Nephron progenitor cell (in vitro differentiated cells): ENCODE measurements around the gene GRAP2.
A peak's percentile ranks its signal among the peaks of the same experiment; 100 is the strongest.

Source experiments
- DNase-seq: peaks from one replicate; pipeline ENCODE4 v3.0.0; 2021
- H3K27ac Mint-ChIP-seq: 2 replicates; pipeline ENCODE4 v1.8.0; 2021; ENCODE audit warnings: mild to moderate bottlenecking, moderate library complexity, mixed read lengths
- H3K27me3 Mint-ChIP-seq: 2 replicates; pipeline ENCODE4 v1.8.0; 2021; ENCODE audit warnings: mild to moderate bottlenecking, low read depth, mixed read lengths; ENCODE audit not compliant: poor library complexity
- H3K36me3 Mint-ChIP-seq: 2 replicates; pipeline ENCODE4 v1.8.0; 2021; ENCODE audit warnings: low read depth, mixed read lengths
- H3K4me1 Mint-ChIP-seq: 2 replicates; pipeline ENCODE4 v1.8.0; 2021; ENCODE audit warnings: mixed read lengths
- H3K4me3 Mint-ChIP-seq: 2 replicates; pipeline ENCODE4 v1.8.0; 2021; ENCODE audit warnings: mild to moderate bottlenecking, moderate library complexity, mixed read lengths
- H3K9me3 Mint-ChIP-seq: 2 replicates; pipeline ENCODE4 v1.8.0; 2021; ENCODE audit warnings: mild to moderate bottlenecking, moderate library complexity, mixed read lengths
- TF ChIP-seq, protein P1 (sequence below): fragments of 200-600 bp; sonication (generic); IDR thresholded peaks from 2 replicates; pipeline ENCODE4 v1.5.0; 2021; ENCODE audit warnings: antibody characterized with exemption

GRAP2 gene

GRCh38 chr22:39935116-39935515, 34.2 kb downstream of the GRAP2 start:
- no peaks in the 10 kb centered on the region for H3K36me3 Mint-ChIP-seq
- no peak for DNase-seq
- H3K4me3 Mint-ChIP-seq = peak overlapping the region; percentile 0
- TF ChIP-seq, protein P1, sequence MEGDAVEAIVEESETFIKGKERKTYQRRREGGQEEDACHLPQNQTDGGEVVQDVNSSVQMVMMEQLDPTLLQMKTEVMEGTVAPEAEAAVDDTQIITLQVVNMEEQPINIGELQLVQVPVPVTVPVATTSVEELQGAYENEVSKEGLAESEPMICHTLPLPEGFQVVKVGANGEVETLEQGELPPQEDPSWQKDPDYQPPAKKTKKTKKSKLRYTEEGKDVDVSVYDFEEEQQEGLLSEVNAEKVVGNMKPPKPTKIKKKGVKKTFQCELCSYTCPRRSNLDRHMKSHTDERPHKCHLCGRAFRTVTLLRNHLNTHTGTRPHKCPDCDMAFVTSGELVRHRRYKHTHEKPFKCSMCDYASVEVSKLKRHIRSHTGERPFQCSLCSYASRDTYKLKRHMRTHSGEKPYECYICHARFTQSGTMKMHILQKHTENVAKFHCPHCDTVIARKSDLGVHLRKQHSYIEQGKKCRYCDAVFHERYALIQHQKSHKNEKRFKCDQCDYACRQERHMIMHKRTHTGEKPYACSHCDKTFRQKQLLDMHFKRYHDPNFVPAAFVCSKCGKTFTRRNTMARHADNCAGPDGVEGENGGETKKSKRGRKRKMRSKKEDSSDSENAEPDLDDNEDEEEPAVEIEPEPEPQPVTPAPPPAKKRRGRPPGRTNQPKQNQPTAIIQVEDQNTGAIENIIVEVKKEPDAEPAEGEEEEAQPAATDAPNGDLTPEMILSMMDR = no peak
- peaks cover 67% of the 10 kb centered on the region for H3K4me1 Mint-ChIP-seq
- no peak overlapping the region for H3K27ac Mint-ChIP-seq
- no peaks in the 10 kb centered on the region for H3K9me3 Mint-ChIP-seq
- H3K27me3 Mint-ChIP-seq = peaks cover 3% of the 10 kb centered on the region

- Mint-ChIP-seq H3K27ac (peak overlapping the region; percentile 1), H3K36me3 (no peaks in the 10 kb centered on the region), H3K4me3 (peak overlapping the region; percentile 33), H3K9me3 (no peaks in the 10 kb centered on the region), H3K27me3 (peaks cover 3% of the 10 kb centered on the region), H3K4me1 (peaks cover 72% of the 10 kb centered on the region)
- TF ChIP-seq, protein P1 = no peak
- DNase-seq = no peak
Observed at GRCh38 chr22:39935612-39936011, 34.7 kb downstream of the GRAP2 start.

DNA sequence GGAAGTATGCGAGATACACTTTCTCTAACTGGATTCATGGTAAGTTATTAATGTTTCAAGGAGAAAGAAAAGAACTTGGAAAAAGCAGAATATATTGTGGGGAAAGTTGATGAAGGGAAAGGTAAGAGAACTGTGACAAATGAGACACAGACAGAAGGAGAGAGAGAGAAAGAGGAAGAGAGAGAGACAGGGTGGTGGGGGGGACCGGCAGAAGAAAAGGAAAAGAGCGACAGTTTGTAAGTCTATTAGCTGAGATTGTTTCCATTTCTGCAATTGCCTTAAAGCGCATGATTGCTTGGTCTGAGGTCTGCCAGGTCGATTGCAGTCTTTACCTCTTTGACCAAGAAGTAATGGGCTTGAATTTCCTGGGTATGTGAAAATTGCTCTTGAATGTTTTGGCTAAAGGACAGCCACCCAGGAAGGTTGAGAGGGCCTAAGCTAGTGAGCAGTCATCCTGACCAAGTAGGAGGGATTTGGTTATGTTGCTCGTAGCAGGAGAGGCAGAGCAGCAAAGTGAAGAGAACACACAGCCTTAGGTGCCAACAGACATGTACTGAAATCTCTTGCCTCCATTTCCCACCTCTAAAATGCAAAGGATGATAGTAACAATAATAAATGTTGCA, 35.8 kb downstream of the GRAP2 start:
- H3K36me3 Mint-ChIP-seq = no peaks in the 10 kb centered on the region
- H3K4me3 Mint-ChIP-seq = no peak overlapping the region
- H3K27me3 Mint-ChIP-seq = peaks cover 3% of the 10 kb centered on the region
- TF ChIP-seq, protein P1 = no peak
- H3K4me1 Mint-ChIP-seq = peaks cover 81% of the 10 kb centered on the region
- H3K27ac Mint-ChIP-seq = no peak overlapping the region
- no peaks in the 10 kb centered on the region for H3K9me3 Mint-ChIP-seq
- DNase-seq = no peak

- H3K4me1 Mint-ChIP-seq = peaks cover 84% of the 10 kb centered on the region
- no peaks in the 10 kb centered on the region for H3K27me3 Mint-ChIP-seq
- no peak for DNase-seq
- H3K36me3 Mint-ChIP-seq = no peaks in the 10 kb centered on the region
- TF ChIP-seq, protein P1 = no peak
- no peak overlapping the region for H3K27ac Mint-ChIP-seq
- H3K4me3 Mint-ChIP-seq = no peak overlapping the region
- no peaks in the 10 kb centered on the region for H3K9me3 Mint-ChIP-seq
Observed at GRCh38 chr22:39937906-39938305, 37.0 kb downstream of the GRAP2 start.

- no peak for DNase-seq
Observed at GRCh38 chr22:39938509-39939111, 37.7 kb downstream of the GRAP2 start.

More at GRCh38 chr22:39938509-39939111, 37.7 kb downstream of the GRAP2 start:
- TF ChIP-seq, protein P1 = no peak
- H3K36me3 Mint-ChIP-seq = no peaks in the 10 kb centered on the region
- no peak overlapping the region for H3K4me3 Mint-ChIP-seq
- H3K27me3 Mint-ChIP-seq = no peaks in the 10 kb centered on the region
- H3K27ac Mint-ChIP-seq = no peak overlapping the region
- no peaks in the 10 kb centered on the region for H3K9me3 Mint-ChIP-seq
- H3K4me1 Mint-ChIP-seq = peaks cover 84% of the 10 kb centered on the region
